GM18505 (cell line): ENCODE results near the gene ARX.

Experiments
- ATAC-seq: cut with Tn5 transposase; IDR thresholded peaks from one replicate; pipeline ENCODE4 v1.9.1; 2021; ENCODE audit not compliant: unreplicated experiment
- POLR2A ChIP-seq: IDR thresholded peaks from 4 replicates; pipeline ENCODE4 v1.6.1; 2011; ENCODE audit warnings: borderline replicate concordance; ENCODE audit not compliant: insufficient read depth, insufficient read length; ENCODE audit errors: extremely low read depth

Gene ARX

GRCh38 chrX:24993879-24994278 is 21.9 kb downstream of the ARX start:
- ATAC-seq: no peak
- no peak for TF ChIP-seq POLR2A

- TF ChIP-seq POLR2A: no peak
- no peak for ATAC-seq
These were observed 25.2 kb downstream of the ARX start for GRCh38 chrX:24990535-24990934.

- no peak for ATAC-seq
- TF ChIP-seq POLR2A: no peak
These were observed 27.5 kb downstream of the ARX start for GRCh38 chrX:24988314-24988713.

GRCh38 chrX:24987731-24988130 is 28.0 kb downstream of the ARX start:
- no peak for TF ChIP-seq POLR2A
- no peak for ATAC-seq

GRCh38 chrX:24985120-24985519 is 30.6 kb downstream of the ARX start:
- no peak for TF ChIP-seq POLR2A
- ATAC-seq: no peak

GRCh38 chrX:24983931-24984330 is 31.8 kb downstream of the ARX start:
- no peak for ATAC-seq
- TF ChIP-seq POLR2A: no peak

GRCh38 chrX:24982306-24982965 is 33.3 kb downstream of the ARX start:
- ATAC-seq: no peak
- no peak for TF ChIP-seq POLR2A

- no peak for TF ChIP-seq POLR2A
- ATAC-seq: no peak
These were observed 34.7 kb downstream of the ARX start for GRCh38 chrX:24981030-24981429.

- no peak for TF ChIP-seq POLR2A
- ATAC-seq: no peak
These were observed 36.7 kb downstream of the ARX start for GRCh38 chrX:24979081-24979480.

- ATAC-seq: no peak
- TF ChIP-seq POLR2A: no peak
These were observed 46.0 kb downstream of the ARX start for GRCh38 chrX:24969812-24970211.

- no peak for ATAC-seq
These were observed 50.4 kb downstream of the ARX start for GRCh38 chrX:24965372-24965771.

GRCh38 chrX:24963823-24964222 is 51.9 kb downstream of the ARX start:
- no peak for ATAC-seq
- TF ChIP-seq POLR2A: no peak

More at GRCh38 chrX:24965372-24965771, 50.4 kb downstream of the ARX start:
- no peak for TF ChIP-seq POLR2A

- no peak for TF ChIP-seq POLR2A
- no peak for ATAC-seq
These were observed 54.0 kb downstream of the ARX start for GRCh38 chrX:24961809-24962208.

GRCh38 chrX:24956828-24957227 is 58.9 kb downstream of the ARX start:
- no peak for ATAC-seq
- no peak for TF ChIP-seq POLR2A

- TF ChIP-seq POLR2A: no peak
- no peak for ATAC-seq
These were observed 60.3 kb downstream of the ARX start for GRCh38 chrX:24955372-24955930.

GRCh38 chrX:24954732-24955131 is 61.0 kb downstream of the ARX start:
- no peak for TF ChIP-seq POLR2A
- no peak for ATAC-seq
